Activated CD8-positive, alpha-beta memory T cell treated with anti-CD3 and anti-CD28 coated beads, Interleukin-2, amount 50 U/mL, for 1 hour (primary cell): Measurements from ENCODE around the gene NADSYN1.

Source experiments
- DNase-seq: peaks from one replicate; pipeline ENCODE4 v3.0.0-alpha.2; 2020; ENCODE audit errors: extremely low read depth

The NADSYN1 gene

DNA sequence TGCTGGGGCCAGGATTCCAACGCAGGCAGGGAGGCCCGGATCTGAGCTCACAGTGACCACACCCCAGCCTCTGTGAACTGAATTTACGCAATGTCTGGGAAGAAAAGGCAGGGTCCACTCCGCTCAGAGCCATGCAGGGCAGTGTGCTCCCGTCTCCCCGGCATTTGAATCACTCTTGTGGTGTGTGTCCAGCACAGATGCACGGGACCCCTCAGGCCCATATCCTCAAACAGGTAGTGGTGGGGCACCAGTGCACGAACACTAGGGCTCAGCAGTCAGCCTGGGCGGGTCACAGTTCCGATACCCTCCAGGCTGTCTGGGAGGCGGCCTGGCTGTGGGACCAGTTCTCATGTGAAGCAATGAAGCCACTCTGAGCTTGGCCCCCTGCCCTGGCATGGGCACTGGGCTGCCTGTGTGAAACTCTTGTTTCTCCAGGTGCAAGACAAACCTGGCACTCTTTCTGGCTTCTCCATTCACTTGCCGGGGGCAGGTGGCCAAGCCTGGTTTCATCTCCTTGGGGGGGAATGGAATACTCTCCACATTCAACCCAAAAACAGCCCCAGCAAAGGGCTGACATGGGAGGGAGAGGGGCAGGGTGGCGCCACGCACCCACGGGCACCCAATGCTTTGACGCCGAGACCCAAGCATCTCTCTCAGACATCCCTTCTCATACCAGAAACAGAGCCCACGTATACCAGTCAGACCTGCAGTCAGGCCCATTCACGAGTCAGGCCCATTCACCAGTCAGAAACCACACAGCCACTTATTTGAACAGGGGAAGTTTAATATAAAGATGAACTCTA lies 19.2 kb upstream of the NADSYN1 start:
- no peak for DNase-seq

GRCh38 chr11:71434576-71435130 lies 18.4 kb upstream of the NADSYN1 start:
- no peak for DNase-seq

DNA sequence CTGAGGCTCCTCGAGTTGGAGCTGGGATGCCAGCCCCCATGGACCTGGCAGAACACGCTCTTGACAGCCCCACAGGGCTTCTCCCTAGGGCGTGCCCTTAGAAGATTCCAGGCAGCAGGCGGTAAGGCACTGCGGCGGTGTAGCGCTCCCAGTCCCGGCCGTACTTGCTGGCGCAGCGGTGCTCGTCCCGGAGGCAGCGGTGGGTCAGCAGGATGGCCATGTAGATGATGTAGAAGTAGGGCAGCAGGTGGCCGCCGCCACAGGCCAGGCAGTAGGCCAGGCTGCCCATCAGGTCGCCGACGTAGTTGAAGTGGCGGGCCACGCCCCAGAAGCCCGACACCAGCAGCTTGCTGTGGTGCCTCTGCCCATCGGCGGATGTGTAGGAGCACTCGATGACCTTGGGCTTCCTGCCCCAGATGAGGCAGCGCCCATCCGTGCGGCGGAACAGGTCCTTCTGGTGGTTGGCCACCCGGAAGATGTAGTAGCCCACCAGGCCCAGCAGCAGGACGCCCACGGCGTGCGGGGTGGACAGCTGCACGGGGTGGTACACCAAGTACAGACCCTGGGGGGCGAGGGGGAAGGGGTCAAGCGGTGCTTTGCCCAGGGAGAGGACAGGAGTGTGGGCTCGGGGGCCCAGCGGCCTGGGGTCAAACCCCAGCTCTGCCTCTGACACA lies 17.6 kb upstream of the NADSYN1 start:
- no peak for DNase-seq

DNA sequence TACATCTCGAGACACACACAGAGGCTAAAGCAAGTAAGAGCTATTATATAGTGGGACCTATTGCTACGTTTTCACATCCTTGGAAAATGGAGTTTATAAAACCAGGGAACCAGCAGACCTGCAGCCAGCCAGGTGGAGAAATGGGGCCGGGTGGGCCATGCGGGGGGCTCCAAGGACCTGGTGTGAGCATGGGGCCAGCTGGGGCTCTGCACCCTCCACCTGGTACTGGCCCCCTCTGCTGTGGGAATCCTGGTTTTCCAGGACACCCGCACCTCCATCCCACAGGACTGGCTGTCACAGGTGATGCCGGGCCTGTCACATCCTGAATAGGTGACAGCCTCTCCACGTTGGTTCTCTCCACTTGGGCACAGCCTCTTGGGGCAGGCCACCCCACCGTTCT lies 16.1 kb upstream of the NADSYN1 start:
- no peak for DNase-seq

GRCh38 chr11:71437399-71437798 lies 15.6 kb upstream of the NADSYN1 start:
- no peak for DNase-seq

DNA sequence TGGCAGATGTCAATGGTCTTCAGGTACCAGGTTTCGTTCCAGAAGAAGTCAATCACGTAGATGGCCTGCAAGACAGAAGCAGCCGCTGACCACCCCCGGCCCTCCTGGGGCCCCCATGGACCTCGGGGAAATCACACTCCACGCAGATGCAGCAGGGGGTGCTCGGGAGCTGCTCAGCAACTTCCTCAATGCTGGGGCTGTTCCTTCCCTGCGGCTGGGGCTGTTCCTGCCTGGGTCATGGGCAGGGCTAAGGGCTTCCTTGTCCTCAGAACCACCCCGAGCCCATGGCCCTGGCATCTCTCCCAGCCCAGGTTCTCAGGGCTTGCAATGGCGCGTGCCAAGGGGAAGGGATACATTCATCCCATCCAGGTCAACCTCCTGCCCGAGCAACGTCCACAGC lies 15.1 kb upstream of the NADSYN1 start:
- no peak for DNase-seq

DNA sequence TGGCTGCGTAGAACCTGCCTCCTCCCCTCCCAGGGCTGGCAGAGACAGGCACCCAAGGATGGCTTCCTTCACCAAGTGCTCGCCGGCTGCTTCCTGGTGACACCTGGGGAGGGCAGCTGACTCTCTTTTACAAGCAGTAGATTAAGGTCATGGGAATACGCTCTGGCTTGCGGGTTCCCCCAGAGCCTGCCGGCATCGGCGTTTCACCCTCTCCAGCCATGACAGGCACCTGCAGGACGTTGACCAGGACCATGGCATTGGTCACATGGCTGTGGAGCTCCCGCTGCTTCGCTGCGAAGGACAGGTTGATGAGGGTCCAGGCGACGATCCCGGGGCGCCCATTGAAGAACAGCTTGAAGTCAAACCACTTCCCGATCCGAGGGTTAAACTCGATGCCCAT lies 14.4 kb upstream of the NADSYN1 start:
- no peak for DNase-seq

DNA sequence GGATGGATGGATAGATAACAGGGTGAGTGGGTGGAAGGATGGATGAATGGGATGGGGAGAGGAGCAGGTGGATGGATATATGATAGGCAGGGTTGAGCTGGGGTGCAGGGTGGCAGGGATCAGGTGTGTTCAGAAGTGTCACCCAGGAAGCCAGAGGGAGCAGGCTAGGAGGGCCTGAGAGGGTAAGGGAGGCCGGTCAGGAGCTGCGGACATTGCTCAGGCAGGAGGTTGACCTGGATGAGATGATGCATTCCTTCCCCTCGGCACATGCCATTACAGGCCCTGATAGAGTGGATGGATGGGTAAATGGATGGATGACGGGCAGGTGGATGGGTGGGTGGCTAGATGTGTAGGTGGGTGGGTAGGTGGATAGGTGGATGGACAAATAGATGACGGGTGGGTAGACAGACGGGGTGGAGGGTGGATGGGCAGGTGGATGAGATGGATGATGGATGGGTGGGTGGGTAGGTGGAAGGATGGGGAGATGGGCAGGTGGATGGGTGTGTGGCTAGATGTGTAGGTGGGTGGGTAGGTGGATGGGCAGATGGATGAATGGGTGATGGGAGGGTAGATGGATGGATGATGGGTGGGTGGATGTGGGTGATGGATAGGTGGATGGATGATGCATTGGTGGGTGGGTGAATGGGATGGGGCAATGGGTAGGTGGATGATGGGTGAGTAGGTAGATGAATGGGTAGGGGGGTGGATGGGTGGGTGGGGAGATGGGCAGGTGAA lies 12.8 kb upstream of the NADSYN1 start:
- DNase-seq = no peak

GRCh38 chr11:71441251-71441650 lies 11.8 kb upstream of the NADSYN1 start:
- no peak for DNase-seq

GRCh38 chr11:71442123-71442522 lies 10.9 kb upstream of the NADSYN1 start:
- no peak for DNase-seq

DNA sequence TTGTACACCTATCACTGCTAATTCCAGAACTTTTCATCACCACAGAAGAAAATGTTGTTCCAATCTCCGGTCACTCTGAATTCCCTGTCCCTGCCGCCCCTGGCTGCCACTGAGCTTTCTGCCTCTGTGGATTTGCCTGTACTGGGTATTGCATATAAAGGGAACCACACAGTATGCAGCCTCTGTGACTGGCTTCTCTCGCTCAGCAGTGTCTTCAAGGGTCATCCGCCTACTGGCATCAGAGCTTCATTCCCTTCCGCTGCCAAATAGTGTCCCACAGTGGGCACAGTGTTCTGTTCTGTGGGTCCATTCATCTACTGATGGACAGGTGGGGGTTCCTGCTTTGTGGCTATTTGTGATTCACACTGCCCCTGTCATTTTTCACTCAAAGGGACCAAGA lies 10.1 kb upstream of the NADSYN1 start:
- no peak for DNase-seq

- DNase-seq = no peak
Measured at GRCh38 chr11:71443736-71444445, 9.1 kb upstream of the NADSYN1 start.

GRCh38 chr11:71444811-71445210 lies 8.2 kb upstream of the NADSYN1 start:
- DNase-seq = no peak

- DNase-seq = no peak
Measured at GRCh38 chr11:71446150-71446549, 6.9 kb upstream of the NADSYN1 start.

DNA sequence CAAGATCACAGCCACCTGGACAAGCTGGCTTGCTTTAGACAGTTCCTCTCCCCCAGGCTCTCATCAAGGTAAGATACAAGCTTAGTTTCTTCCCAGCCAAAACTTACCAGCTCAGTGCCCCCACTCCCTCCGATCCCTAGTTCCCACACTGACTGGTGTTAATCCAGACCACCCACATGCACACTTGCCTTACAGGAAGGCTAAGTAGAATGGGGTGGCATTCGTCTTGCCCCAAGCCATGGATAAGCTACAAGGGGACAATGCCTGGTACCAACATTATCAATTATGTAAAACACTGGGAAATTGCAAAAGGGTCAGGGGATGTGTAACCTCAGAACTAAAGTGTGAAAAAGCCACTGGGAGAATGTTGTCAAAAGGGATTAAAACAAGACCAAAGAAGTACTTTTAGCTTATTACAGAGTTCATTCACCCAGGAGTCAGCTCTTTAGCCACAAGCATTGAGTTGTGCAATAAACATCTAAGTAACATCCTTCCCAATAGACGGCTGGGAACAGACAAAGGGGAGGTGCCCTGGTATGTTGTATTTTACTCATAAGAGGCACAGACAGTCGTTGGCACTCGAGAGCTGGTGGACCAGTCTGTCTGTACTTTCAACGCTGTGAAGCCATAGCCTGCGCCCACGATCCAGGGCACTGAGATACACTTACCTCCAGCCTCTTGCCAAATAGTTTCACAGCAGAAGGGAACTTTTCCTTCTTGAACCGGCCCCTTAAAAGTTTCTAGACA lies 5.9 kb upstream of the NADSYN1 start:
- DNase-seq = no peak

- no peak for DNase-seq
Measured at GRCh38 chr11:71447791-71448256, 5.2 kb upstream of the NADSYN1 start.

GRCh38 chr11:71448257-71449171 lies 4.5 kb upstream of the NADSYN1 start, which contains the start of gene DHCR7:
TSS of gene DHCR7 (minus strand) at chr11:71448393. CDS start at chr11:71444952, 3,441 bp downstream.
- peak; percentile 73 for DNase-seq

DNA sequence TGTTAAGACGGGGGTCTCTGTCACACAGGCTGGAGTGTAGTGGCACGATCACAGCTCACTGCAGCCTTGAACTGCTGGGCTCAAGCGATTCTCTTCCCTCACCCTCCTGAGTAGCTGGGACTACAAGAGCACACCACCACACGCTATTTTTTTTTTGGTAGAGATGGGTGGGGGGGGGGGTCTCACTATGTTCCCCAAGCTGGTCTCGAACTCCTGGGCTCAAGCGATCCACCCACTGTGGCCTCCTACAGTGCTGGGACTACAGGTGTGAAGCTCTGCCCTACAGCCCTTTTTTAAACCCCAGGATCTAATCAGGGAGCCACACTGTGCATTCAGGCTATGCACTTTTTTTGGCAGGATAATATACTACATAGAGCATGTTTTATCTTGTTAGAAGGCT lies 3.4 kb upstream of the NADSYN1 start:
- no peak for DNase-seq

DNA sequence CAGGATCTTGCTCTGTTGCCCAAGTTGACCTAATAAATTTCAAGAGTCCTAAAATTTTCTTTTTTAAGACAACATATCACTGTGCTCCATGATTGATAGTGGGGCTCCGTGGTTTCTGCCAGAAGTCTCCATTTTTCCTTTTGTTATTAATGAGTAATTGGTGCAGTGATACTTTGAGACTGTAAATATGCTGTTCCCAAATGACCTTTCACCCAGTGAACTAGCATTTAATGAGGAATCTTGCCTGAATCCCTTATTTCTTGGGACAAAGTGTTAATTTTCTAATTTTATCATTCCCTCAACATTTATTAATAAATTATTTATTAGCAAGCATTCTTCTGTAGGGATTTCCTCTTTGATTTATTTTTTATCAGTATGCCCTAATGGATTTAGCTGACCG lies 2.5 kb upstream of the NADSYN1 start:
- no peak for DNase-seq

GRCh38 chr11:71450939-71451338 lies 2.1 kb upstream of the NADSYN1 start:
- DNase-seq = no peak
